Anterior cingulate cortex (tissue), 58 donors: ENCODE measurements around the gene ALDH4A1.

Experiments used
- DNase-seq, 58 donors: peaks; one replicate each; lab custom pipeline; 2025; lab: John Stamatoyannopoulos, UW

Gene ALDH4A1, protein sequence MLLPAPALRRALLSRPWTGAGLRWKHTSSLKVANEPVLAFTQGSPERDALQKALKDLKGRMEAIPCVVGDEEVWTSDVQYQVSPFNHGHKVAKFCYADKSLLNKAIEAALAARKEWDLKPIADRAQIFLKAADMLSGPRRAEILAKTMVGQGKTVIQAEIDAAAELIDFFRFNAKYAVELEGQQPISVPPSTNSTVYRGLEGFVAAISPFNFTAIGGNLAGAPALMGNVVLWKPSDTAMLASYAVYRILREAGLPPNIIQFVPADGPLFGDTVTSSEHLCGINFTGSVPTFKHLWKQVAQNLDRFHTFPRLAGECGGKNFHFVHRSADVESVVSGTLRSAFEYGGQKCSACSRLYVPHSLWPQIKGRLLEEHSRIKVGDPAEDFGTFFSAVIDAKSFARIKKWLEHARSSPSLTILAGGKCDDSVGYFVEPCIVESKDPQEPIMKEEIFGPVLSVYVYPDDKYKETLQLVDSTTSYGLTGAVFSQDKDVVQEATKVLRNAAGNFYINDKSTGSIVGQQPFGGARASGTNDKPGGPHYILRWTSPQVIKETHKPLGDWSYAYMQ

DNA sequence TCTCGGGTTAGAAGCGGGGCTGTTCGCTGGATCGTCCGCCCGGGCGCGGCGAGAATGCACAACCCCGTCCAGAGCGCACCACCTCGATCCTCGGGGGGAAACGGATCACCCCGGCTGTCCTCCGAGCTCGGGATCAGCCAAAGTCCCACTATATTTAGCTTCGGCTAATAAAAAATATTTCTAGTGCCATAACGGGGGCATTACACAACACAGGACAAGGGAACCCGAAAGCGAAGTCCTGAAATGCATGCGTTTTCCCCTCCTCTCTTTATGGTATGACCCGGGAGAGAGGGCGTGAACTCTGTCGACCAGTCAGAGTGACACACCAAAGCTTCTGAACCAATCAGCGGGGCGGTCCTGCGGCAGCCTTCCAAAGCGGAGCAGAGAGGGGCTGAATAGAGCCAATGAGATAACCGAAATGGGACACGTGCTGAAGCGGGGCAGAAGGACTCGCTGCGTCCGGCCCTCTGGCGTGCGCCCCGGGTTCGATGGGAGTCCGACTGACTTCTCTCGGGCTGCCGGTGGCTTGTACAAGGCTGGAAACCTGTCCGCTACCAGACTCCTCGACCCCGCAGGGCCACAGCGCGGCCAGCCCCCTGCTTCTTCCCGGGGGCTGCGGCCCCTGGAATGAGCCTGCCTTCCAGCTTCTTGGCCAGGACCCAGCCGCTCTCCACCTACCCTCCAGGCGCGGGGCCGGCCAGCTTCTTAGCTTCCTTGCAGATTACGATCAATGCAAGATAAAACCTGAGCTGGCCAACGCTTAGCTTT lies at the start of gene ALDH4A1:
TSS of gene ALDH4A1 (minus strand) at position 33 of the 768 bp plus-strand sequence. CDS start at position 1, 32 bp downstream.
- peak; percentile 63 to 99 (median 95) for DNase-seq

DNA sequence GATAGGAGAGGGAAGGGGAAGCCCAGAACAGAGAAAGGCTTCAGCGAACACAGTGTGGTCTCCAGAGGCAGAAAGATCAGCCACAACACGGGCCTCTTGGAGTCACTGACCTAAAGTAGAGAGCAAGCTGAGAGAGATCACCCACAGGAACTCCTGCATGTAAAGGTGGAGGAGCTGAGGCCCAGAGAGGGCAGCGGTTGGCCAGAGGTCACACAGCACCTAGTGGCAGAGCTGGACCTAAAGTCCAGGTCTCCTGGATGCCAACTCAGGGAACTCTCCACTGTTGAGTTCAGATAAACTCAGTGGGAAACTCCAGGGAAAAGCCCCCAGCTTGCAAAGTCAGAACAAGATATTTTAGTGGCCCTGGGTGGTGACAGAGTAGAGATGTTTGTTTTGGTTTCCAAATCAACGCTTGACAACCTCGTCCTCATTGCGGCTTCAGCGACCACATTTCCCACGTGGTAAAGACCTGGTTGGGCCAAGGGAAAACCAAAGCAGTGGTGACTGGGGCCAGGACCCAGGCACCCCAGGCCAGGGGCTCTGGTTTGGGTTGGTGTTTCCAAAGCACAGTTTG lies 49.5 kb upstream of the ALDH4A1 start:
- no peak for DNase-seq

DNA sequence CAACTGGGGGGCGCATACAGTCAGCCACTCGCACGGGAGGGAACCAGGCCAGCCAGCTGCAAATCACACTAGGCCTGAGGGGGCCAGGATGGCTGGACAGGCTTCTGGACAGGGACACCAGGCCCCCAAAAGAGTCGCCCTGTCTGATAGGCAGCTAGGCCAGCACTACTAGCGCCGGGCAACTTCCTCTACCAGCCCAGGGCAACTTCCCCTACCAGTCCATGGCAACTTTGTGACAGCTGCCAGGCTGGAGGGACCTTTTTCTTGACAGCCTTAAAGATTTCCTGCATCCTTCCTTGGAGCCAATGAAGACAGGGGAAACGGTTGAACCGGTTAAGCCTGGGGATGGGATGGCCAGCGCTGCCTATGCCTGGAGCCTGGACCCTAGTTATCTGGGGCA lies 49.1 kb upstream of the ALDH4A1 start:
- peak in 1 of 58 donors; percentile 12 for DNase-seq

DNA sequence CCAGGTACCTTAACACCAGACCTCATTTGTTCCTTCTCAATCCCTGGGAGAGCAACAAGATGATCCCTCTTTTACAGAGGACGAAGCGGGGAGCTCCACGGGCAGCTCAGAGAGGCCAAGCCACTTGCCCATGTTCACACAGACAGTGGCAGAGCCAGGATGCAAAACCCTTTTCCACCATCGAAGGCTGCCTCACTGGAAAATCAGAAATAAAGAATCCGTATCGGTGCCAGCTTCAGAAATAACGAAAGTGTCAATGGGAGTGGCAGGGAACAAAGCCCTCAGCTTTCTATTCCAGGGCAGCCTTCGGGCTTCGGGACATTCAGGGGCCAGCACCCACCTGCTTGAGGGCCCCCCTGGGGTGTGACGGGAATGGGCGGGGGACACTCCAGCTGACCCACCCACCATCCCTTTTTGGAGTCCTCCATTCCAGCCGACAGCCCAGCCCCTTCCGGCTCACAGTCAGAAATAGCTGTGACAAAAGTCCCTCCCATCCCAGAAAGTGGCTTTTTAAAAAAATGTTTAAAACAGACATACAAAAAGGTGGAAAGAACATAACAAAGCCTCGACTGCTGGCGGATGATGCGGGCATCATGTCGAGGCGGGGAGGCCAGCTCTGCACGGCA lies 48.2 kb upstream of the ALDH4A1 start:
- DNase-seq, result peak in 9 of 58 donors; percentile 21 to 55 (median 30)

DNA sequence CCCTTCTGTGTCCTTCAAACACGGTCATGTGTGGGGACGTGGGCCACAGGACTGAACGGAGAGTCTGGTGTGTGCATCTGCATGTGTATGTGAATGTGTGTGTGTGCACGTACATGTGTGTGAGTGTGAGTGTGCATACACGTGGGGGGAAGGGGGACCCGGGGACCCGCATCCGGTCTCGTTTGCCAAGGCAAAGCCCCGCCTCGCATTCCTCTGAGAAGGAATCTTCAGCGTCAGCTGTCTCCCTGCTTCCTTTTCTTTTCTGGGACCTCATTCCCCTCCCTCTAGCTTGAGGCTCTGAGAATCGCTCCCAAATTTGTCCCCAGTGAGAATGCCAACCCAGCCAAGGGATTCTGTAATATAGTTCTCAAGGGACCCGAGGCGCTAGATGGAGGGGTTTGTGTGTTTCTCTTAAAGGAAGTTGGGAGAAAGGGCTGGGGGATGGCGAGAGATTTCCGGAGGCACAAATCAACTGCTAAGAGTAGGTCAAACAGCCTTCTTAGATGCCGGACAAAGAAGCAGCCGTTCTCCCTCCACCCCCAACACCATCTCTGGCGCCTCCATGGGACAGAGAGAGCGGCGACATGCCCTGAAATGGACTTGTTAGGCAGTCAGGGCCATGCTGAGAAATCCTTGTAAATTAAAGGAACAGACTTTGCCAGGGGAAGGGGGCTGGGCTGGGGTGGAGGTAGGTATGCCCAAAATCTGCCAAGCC lies 47.5 kb upstream of the ALDH4A1 start:
- peak in 38 of 58 donors; percentile 24 to 71 (median 51) for DNase-seq

DNA sequence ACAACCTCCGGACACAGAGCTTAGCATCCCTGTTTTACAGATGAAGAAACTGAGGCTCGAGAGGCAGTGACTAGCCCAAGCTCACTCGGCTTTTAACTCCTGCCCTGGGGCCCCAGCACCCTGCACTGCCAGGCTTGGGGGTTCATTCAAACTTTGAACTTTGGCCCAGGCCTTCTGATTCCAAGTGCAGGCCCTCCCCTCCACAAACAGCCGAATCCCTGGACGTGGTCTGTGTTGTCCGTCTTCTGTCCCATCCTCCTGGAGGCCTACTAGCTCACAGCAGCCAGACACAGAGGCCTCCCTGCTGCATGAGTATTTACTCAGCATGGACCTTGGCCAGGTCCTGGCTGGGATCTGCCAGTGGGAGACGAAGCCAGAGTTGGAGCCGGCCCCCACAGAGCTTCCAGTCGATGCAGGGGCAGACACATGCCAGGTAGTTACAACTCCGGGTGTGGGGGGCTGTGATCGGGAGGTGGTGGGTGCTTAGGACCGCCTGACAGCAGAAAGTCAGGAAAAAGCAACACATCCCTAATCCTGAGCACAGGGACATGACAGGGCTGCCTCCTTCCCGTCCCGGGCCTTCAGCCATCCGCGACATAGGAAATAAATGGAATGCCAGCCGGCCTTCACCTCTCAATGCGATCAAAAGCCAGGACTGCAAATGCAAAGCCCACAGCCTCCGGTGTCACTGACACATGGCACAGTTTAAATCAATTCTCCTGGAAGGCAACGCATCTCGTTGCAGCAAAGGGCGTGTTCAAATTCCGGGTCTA lies 46.7 kb upstream of the ALDH4A1 start:
- DNase-seq, result peak in 7 of 58 donors; percentile 11 to 51 (median 21)

DNA sequence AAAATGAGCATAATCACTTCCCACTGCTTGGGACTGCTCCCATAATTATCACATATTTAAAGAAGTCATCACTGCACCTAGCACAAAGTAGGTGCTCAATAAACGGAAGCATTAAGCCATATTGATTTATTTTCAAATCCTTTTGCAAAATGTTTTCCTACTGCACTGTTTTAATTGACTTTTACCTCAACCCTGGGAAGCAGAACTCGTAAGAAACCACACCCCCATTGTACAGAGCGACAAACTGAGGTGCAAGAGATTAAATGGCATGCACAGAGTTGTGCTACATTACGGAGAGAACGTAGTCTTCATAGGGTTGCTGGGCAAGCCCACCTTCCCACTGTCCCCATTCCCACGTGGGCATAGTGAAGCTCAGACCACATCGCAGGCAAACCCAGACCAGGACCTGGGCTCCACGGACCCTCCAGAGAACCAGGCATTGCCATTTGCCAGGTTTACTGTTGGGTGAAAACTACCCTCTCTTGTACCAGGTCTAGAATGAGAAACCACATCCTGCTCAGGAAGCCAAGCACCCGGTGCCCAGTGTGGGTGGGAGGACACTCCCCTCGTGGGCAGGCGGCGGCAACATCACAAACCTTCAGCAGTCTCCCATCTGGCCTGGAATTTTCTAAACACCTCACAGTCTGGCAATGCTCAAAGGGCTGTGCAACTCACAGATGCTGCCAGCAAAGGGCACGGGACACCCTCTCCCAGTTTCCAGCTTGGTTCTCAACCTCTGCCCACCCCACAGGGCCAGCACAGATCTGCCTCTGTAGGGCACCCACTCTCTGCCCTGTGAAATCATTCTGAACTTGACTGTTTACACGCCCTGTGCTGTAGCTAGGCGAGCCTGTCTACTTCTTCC lies 45.9 kb upstream of the ALDH4A1 start:
- DNase-seq, result peak in 2 of 58 donors; percentile 29 to 32

DNA sequence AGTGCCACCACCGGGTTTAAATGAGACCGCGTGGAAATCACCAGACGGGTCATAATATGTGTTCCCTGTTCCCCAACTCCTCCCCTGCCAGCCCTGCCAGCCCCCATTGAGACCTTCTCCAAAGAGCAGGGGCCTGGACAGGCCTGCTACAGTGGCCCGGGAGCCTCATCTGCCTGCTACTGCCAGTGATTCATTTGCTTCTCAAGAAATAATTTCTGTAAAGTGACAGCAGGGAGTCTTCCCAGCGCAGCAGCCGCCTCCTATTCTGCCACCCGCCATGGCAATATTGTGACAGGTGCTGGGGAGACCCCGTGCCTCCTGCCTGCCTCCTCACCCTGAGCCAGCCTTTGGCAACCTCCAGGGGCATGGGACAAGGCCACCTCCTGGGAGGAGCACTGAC lies 45.2 kb upstream of the ALDH4A1 start:
- DNase-seq, result peak in 2 of 58 donors; percentile 22 to 23

DNA sequence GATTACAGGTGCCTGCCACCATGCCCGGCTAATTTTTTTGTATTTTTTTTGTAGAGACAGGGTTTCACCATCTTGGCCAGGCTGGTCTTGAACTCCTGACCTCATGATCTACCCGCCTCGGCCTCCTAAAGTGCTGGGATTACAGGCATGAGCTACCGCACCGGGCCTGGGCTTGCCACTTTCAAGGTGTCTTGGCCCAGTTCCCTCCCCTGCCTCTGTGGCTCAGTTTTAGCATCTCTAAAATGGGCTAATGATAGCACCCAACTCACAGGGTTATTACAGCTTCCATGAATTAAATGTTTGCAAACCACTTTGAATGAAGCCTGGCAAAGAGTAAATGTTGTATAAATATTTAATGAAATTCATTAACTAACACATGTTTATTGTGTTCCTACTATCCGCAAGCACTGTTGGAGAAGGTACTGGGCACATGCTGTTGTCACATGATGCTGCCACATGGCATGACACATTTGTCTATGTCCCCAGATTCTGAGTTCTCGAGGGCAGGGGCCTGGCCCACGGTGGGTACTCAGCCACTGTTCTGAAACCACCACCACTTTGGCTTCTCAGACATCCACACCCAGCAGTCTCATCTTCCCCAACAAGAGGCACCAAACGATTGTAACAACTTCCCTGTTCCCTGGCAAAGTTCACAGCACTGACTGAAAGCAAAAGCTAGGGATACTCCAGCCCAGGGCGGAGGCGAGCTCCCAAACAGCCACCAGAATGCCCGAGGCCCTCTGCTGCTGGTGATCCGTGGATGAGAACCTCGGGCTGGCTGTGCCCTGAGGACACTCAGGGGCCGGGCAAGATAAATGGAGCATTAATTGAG lies 44.4 kb upstream of the ALDH4A1 start:
- DNase-seq, result peak in 7 of 58 donors; percentile 5 to 65 (median 30)

DNA sequence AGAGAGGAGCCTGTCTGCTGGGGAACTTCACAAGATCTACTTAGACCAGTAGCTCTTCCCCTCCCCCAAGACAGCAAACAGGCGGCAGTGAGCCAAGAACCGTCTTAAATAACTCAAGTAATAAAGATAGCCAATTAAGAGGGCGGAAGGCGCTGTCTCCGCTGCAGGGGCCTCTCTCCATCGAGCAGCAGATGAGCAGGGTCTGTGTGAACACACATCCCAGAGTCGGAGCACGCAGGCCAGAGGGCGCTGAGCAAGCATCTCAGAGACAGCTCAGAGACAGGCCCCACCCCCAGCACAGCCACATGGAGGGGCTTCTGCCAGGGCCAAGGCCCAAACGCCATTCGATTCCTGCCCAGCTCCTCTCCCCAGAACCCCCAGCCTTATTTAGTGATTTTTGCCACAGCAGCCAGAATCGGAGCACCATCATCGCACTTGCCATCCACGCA lies 43.1 kb upstream of the ALDH4A1 start:
- peak in 30 of 58 donors; percentile 24 to 72 (median 44) for DNase-seq

DNA sequence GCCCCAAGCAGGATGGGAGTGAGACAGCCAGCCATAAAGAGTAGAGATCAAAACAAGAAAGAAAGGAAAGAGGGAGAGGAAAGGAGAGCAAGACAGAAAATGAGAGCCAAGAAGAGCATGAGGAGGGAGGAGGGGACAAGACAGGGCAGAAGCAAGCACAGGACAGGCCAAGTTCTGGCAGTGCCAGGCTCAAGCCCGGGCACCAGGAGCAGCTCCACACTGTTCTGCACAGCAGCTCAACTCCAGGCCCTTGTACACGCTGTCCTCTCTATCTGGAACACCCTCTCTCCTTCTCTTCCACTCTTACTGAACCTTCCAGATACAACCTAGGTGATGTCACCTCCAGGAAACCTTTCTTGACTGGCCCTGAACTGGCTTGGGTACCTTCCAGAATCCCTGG lies 42.5 kb upstream of the ALDH4A1 start:
- peak in 12 of 58 donors; percentile 22 to 71 (median 45) for DNase-seq

DNA sequence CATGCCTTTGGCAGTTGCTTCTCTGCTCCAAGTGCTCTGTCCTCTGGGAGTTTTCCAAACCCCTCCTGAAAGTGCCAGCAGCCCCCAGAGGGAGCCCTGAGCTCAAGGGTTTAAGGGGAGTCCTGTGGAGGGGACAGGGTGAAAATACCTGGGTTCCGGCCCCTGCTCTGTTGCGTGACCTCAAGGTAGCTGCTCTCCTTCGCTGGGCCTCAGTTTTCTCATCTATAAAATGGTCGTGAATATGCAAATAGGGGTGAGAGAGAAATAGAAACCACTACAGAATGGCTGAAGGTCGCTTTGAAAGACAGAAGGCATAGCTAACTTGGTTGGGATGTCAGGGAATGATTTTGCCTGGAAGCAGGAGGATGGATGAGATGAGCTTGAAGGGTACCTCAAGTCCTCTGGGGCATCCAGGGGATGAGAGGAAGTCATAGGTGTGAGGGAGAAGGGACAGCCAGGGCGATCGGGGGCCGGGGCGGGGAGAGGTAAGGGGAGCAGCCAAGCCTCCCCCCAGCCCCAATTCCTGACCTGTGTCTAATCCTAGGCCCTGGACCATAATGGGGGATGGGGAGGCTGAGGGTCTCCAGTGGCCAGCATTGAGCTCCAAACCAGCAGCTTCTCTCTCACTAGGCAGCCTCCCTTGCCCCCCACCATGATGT lies 41.7 kb upstream of the ALDH4A1 start:
- DNase-seq, result no peak

DNA sequence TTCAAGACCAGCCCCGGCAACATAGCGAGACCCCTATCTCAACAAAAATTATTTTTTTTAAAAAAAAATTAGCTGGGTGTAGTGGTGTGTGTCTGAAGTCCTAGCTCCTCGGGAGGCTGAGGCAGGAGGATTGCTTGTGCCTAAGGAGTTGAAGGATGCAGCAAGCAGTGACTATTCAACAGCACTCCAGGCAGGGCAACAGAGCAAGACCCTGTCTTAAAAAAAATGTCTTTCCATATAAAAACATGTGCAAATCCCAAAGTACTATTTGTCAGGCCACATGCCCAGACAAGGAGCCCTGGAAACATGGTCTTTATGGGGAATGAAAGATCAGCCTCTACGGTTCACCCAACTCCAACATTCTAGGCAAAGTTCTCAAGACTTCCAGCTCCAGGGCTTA lies 40.8 kb upstream of the ALDH4A1 start:
- no peak for DNase-seq

DNA sequence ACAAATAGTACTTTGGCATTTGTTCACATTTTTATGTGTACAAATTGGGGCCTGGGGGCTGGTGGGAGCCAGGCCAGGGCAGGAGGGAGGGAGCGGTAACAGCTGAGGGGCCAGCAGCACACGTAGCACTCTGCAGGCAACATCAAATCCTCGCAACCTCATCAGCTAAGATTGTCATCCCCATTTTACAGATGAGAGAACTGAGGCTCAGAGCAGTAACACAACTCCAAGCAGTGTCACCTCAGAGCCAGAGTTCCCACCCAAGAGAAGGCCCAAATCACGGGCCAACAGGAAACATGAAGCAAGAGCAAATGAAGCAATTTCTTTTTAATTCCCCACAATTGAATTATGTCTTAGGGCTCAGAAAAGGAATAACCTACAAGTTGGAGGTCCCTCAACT lies 40.0 kb upstream of the ALDH4A1 start:
- DNase-seq, result no peak

DNA sequence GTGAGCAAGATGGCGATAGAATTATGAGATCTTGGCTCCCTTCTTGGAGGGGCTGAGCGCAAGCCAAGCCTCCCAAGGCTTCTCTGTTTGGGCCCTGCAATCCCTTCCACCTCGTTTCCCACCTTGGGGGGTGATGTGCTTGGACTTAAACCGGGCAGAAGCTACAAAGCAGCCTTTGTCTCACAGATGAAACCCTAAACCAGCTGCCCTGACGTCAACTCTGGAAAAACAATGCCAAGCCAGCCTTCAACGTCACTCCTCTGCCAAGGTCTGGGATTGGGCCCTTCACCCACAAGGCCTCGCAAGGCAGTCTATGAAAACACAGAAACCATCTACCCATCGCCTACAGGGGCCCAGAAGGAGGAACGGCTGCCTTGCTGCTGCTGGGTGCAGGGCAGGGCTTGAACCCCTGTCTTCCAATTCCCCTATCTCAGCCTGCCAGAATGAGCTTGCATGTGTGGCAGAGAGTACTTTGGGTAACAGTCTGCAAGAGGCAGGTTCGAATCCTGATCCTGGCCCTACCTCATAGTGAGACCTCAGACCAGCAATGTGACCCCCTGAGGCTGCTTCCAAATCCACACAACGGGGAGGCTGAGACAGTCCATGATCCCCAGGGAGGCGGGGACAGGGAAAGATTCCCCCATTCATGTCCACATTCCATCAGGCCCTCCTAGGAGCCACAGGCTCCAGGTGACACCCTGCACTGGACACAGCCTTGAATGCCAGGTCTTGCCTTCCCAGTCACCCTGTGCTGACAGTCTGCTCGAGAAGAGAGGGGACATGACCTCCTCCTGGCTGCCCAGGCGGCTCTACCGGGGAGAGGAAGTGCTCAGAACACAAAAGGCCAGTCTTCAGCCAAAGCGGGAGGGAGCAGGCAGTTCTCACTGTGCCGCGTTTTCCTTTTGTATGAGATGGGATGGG lies 39.1 kb upstream of the ALDH4A1 start:
- peak in 55 of 58 donors; percentile 27 to 96 (median 79) for DNase-seq
